Activated CD8-positive, alpha-beta memory T cell treated with anti-CD3 and anti-CD28 coated beads for 36 hours (primary cell): ENCODE data around the gene ACVR1B. TPM values are rescaled to one million over a fixed set of nuclear protein-coding genes. Genes with fewer than 3 reads are reported as not detected.

ENCODE experiments used
- CTCF ChIA-PET: fragments of 350-600 bp; sonication (Branson Sonifier 250); formaldehyde crosslinking; loops from one replicate; lab custom pipeline; 2021; ENCODE audit warnings: antibody characterized with exemption; lab: Charles Lee
- POLR2A ChIA-PET: fragments of 350-600 bp; sonication (Branson Sonifier 250); formaldehyde crosslinking; loops from one replicate; lab custom pipeline; 2021; ENCODE audit warnings: antibody characterized with exemption; lab: Charles Lee
- total RNA-seq, 2 experiments: library from RNA; stranded (reverse); gene quantifications; one replicate each; pipeline ENCODE4 v1.2.3, GENCODE V29; 2021

The ACVR1B gene
- total RNA-seq, 2 experiments from 2014 or later: 9.9 to 10.8 TPM

DNA sequence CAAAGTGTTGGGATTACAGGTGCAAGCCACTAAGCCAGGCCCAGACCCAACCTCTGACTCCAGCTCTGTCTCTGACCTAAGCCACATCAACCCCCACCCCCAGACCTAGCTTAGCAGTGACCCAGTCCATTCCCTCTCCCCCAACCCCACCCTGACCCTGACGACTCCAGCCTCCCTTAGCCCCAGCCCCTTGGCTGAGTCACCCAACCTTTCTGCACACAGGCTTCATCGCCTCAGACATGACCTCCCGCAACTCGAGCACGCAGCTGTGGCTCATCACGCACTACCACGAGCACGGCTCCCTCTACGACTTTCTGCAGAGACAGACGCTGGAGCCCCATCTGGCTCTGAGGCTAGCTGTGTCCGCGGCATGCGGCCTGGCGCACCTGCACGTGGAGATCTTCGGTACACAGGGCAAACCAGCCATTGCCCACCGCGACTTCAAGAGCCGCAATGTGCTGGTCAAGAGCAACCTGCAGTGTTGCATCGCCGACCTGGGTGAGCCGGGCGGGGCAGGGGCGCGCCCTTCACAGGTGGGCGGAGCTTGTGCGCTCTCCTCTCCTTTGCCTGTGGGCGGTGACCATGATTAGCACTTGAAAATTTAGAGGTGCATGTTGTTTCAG, 36.4 kb upstream of the ACVR1B start:
- CTCF ChIA-PET: no interaction called here
- POLR2A ChIA-PET: no interaction called here

- ChIA-PET CTCF (no interaction called here), POLR2A (no interaction called here)
These were observed 35.5 kb upstream of the ACVR1B start for GRCh38 chr12:51915951-51916350.

DNA sequence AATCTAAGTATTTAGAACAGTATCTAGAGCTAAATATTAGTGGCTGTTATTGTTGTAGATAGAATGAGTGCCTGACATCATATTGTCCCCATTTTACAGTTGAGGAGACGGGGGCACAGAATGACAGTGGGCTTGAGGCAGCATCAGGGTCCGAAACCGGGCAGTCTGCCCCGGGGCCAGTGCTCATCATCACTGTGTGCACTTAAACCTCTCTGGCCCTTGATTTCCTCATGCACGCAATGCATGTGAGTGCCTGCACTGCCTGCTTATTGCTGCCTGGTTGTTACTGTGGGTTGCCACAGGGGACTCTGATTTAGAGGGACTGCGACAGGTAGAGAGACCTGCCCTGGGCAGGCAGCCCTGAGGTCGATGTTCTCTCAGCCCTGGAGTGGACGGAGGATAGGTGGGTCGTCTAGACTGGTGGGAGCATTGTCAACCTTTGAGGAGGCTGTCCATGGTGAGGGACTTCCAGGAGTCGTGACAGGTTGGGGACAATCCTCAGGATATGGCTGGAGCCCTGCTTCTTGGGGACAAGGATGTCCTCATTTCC, 34.4 kb upstream of the ACVR1B start:
- POLR2A ChIA-PET: no interaction called here
- CTCF ChIA-PET: no interaction called here

- CTCF ChIA-PET: no interaction called here
- POLR2A ChIA-PET: no interaction called here
These were observed 33.6 kb upstream of the ACVR1B start for GRCh38 chr12:51917746-51918453.

DNA sequence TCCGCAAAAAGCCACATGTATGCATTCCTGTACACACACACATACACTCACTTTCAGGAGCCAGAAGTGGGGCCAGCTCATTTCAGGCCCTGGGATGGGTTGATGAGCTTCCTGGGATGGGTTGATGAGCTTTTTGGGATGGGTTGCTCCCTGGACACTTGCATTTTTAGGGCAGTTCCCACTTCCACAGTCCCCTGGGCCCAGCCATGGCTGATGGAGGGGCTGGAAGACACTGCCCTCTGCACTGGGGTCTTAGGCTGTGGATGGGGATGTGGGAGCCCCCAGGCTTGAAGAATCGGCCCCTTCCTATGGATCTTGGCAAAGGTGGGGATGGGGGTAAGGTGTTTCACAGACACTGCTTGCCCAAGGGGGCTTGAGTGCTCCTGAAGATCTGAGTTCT, 31.5 kb upstream of the ACVR1B start:
- ChIA-PET POLR2A (no interaction called here), CTCF (no interaction called here)

GRCh38 chr12:51921017-51921725, 30.3 kb upstream of the ACVR1B start:
- ChIA-PET CTCF (interaction anchor here (0.7 to 2.5 kb wide), 4 partner anchors 29 to 104 kb away, joined by 3 to 8 read pairs (median 4); no protein-coding TSS in a partner anchor), POLR2A (no interaction called here)

GRCh38 chr12:51922146-51922545, 29.4 kb upstream of the ACVR1B start:
- ChIA-PET CTCF (interaction anchor here (0.7 to 3.1 kb wide), 5 partner anchors 15 to 103 kb away, joined by 3 to 14 read pairs (median 5); no protein-coding TSS in a partner anchor), POLR2A (interaction anchor here (0.6 kb wide), 2 partner anchors 52 to 527 kb away, joined by 3 to 6 read pairs; no protein-coding TSS in a partner anchor)

DNA sequence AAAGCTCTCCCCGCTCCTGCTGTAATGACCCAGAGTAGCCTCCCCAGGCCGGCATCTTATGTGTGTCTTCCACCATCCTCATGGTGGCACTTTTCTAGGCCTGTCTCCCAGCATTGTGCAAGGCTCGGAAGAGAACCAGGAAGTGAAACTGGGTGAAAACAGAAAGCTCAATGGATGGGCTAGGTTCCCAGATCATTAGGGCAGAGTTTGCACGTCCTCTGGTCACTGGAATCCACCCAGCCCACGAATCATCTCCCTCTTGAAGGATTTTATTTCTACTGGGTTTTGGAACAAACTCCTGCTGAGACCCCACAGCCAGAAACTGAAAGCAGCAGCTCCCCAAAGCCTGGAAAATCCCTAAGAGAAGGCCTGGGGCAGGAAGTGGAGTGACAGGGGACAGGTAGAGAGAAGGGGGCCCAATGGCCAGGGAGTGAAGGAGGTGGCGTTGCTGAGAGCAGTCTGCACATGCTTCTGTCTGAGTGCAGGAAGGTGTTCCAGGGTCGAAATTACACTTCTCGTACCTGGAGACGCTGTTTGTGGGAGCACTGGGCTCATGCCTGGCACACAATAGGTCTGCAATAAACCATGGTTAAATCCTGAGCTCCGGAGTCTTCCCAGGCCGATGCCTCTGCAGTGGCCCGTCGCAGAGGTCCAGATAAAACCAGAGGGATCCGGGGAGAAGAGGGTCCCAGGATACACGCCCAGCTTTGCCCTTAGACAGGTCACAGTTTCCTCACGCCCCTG, 28.6 kb upstream of the ACVR1B start:
- ChIA-PET POLR2A (no interaction called here), CTCF (interaction anchor here (0.8 to 3.1 kb wide), 9 partner anchors 14 to 102 kb away, joined by 3 to 14 read pairs (median 5); no protein-coding TSS in a partner anchor)

DNA sequence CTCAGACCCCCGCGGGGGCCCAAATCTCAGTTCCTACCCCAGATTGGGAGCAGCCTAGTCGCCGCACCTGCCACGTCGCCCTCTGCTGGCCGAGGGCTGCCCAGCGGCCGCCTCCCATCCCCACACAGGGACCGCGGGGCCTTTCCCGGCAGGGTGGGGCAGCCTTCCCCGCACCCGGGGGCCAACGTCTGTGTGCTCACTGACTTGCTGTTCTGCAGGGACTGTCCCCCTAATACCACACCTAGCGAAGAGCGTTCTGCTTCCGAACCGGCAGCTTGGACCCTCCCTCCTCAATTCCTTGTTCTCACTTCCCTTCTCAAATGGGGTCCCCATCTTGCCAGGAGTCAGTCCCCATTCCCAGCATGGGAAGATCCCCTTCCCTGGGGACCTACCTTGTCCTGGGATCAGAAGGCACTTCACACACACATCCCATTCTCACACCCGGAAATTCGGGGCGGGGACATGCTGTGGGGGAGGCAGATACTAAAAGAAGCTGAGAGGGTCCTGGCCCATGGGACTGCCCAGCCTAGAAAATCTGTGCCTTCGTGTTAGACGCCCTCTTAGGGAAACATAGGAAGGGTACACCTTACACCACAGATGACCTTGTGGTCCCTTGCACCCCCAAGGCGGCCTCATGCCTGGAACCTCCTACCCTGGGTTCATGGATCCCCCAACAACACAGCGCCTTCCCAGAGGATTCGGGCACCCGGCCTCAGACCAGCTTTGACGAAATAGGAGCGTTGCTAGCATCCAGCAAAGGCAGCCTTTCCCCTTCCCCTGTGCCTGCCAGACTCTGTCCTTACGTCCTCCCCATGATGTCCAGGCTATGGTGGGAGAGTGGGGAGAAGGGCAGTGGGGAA, 27.8 kb upstream of the ACVR1B start:
- ChIA-PET POLR2A (no interaction called here), CTCF (interaction anchor here (0.9 to 3.1 kb wide), 8 partner anchors 13 to 72 kb away, joined by 3 to 14 read pairs (median 4); no protein-coding TSS in a partner anchor)

DNA sequence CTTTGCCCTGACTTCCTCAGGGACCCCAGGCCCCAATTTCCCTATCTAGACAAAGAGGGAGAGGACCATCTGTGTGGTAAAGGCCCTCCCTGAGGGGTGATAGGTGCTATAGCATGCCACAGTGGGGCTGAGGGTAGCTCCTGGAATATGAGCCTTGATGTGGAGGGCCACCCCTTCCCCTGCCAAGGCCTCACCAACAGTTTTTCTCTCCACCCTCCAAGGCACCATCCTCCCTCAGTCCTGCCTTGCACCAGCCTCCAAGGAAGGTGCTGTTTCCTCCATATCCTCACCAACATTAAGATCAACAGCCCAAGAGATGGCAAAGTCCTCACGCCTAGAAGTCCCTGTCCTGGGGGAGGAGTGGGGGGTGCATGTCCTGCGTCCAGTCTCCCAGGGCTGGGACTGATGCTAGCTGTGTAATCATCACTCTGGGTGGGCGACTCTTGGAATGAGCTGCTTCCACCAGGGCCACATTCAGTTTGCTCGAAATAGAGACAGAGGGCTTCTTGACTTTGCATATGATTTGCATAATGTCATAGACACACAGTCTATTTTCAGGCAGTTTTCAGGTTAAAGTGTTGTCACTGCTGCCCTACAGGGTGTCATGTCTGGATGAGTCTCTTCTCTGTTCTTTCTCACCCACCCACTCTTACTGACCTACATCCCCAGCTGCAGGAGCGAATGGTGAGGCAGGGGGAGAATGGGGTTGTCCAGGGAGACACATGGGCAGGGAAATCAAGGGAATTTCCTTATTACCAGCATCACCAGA, 26.8 kb upstream of the ACVR1B start:
- CTCF ChIA-PET: interaction anchor here (1.3 to 3.1 kb wide), 2 partner anchors 12 to 57 kb away, joined by 6 to 14 read pairs; no protein-coding TSS in a partner anchor
- POLR2A ChIA-PET: no interaction called here

DNA sequence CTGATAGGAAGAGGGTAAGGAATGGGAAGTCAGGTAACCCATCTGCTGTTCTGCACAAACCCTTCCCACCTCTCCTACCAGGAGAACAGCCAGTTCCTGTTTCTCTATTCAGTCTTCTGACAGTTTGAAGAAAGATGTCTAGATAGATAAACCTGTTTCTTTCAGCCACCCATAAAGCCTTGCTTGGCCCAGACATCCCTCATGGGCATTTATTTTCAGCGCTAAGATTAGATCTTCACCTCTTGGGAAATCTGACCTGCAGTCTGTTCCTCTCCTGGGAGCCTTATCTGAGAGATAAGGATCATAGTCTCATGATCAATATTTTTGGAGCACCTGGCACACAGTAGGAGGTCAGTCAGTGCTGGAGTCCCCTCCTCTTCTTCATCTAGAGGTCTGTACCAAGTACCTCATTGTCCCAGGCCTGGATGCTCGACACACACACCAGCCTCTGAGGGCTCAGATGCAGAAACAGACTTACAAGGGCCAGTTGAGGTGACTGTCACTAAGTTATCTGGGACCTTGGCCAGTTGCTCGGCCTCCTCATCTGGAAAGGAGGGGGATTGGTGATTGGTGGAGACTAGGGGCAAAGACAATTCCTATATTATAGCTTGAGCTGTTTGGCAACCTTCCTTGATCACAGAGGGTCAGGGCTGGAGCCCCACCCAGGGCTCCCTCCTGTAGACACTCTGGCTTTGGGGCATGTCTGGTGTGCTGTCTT, 26.0 kb upstream of the ACVR1B start:
- POLR2A ChIA-PET: no interaction called here
- CTCF ChIA-PET: interaction anchor here (1.0 kb wide), 1 partner anchor 54 kb away, joined by 4 read pairs; no protein-coding TSS in a partner anchor

DNA sequence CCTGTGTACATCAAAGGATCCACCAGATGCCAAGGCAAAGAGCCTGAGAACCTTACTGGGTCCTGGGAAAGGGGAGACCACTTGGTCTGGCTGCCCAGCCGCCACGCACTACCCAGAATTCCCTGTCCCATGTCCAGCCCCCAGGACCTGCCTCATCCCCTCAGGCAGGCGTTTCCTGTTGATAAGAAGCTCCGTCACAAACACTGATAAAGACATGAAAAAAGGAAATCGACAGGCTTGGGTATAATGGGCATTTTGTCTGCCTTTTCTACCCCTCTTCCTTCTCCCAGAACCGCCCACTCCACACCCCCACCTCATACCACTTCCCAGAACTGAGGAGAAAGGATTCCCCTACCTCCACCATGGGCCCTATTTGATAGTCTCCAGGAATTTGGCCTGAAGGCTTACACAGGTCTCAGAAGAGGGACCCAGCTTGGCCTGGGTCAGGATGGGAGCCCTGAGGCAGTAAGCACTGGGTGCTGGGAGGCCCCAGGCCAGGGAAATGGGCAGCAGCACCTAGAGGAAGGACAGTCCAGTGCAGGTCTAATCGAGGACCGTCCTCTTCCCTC, 25.4 kb upstream of the ACVR1B start:
- POLR2A ChIA-PET: no interaction called here
- CTCF ChIA-PET: interaction anchor here (0.8 to 2.3 kb wide), 3 partner anchors 16 to 55 kb away, joined by 4 to 6 read pairs (median 4); no protein-coding TSS in a partner anchor

DNA sequence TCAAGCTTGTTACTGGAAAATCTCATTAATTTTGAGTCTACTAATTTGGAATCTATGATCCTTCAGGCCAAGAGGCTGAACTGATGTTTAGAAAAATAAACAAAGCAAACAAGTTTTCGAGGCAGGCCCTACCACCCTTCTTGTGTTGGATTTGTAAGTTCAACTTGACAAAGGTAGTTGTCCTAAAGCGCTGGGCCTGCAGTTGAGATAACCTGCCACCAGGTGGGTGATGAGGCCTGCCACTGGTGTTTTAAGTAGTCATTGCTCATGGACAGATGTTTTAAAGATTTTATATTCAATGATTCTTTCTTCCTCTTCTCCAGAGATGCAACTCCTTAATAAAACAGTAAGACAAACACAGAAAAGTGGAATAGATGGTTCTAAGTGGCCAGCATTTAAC, 24.8 kb upstream of the ACVR1B start:
- ChIA-PET POLR2A (no interaction called here), CTCF (interaction anchor here (0.8 to 2.3 kb wide), 3 partner anchors 15 to 54 kb away, joined by 4 to 6 read pairs (median 4); no protein-coding TSS in a partner anchor)

GRCh38 chr12:51932218-51933076, 19.1 kb upstream of the ACVR1B start:
- ChIA-PET POLR2A (no interaction called here), CTCF (no interaction called here)

- CTCF ChIA-PET: no interaction called here
- POLR2A ChIA-PET: no interaction called here
These were observed 17.4 kb upstream of the ACVR1B start for GRCh38 chr12:51934080-51934479.
